Skin of body (tissue), 2 donors: Measurements from ENCODE around the gene COA3. TPM values are rescaled to one million over a fixed set of nuclear protein-coding genes. Genes with fewer than 3 reads are reported as not detected.
"Not testable (repeated sequence)": the region's sequence is repeated elsewhere in the genome, so short reads cannot be mapped to it uniquely, and the experiment has no call there.

ENCODE experiments used
- DNase-seq: peaks from one replicate; lab custom pipeline; 2025; lab: John Stamatoyannopoulos, UW
- total RNA-seq: library from RNA; depleted of rRNA; stranded (reverse); fragments of >200 nt; gene quantifications from one replicate; pipeline ENCODE4 v1.2.3, GENCODE V29; 2014

Gene COA3
- total RNA-seq, 1 donor from 2014 or later: 41.6 TPM

DNA sequence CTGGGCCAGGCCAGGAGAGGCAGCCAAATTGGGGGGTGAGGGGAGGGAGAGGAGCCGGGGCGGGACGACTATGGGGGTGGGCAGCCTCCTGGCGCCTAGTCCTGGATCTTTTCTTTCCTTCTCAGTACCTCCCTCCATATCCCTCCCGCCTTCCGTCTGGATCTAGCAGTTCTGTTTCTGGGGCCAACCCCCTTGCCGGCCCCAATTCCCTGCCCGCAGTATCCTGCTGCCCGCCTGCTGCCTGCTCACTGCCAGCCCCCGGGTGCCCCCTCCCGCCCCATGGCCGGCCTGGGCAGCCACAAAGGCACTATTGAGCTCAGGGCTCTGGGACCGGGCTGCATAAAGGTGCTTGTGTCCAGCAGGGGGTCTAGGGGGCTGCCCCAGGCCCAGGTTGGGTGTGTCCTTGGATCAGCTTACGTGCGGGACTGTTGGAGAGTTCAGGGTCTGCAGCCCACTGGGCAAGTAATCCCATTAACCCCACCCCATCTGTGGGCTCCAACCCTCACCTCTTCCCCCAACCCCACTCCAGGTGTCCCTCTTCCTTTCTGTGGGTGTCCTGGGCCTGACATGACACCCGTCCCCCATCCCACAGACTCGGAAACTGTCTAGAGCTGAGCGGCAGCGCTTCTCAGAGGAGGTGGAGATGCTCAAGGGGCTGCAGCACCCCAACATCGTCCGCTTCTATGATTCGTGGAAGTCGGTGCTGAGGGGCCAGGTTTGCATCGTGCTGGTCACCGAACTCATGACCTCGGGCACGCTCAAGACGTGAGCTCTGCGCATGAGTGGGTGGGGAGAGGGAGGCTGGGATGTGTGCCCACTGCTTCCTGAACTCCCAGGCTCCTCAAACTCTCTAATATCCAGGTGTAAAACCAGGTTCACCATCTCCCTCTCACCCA, 16.1 kb downstream of the COA3 start:
- no peak for DNase-seq

GRCh38 chr17:42781639-42782165, 16.8 kb downstream of the COA3 start:
- no peak for DNase-seq

GRCh38 chr17:42780851-42781638, 17.5 kb downstream of the COA3 start:
- DNase-seq: no peak

- no peak for DNase-seq
Observed at GRCh38 chr17:42779936-42780850, 18.3 kb downstream of the COA3 start, which contains the start of gene WNK4. Gene WNK4 (plus strand): TSS chr17:42780610. CDS start chr17:42780699, 89 bp downstream.

DNA sequence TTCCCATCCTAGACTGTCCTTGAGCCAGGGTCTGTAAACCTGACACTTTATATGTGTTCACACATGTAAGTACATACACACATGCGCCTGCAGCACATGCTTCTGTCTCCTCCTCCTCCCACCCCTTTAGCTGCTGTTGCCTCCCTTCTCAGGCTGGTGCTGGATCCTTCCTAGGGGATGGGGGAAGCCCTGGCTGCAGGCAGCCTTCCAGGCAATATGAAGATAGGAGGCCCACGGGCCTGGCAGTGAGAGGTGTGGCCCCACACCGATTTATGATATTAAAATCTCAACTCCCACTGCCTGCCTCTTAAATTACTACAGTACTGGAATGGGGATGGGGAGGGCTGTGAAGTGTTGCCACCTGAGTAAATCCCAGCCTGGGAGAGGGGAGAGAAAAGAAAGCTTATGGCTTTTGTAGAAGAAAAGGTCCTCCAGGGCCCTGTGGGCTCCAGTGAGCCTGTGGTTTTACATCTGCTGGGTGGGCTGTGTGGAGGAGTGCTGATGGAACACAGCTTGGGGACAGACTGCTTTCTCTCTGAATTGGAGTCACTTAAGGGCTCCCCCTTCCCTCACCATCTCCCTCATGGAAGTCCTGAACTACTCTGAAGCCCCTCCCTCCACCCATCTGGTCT, 19.1 kb downstream of the COA3 start:
- DNase-seq: peak; percentile 28

- DNase-seq: no peak
Observed at GRCh38 chr17:42778570-42778969, 19.9 kb downstream of the COA3 start.

DNA sequence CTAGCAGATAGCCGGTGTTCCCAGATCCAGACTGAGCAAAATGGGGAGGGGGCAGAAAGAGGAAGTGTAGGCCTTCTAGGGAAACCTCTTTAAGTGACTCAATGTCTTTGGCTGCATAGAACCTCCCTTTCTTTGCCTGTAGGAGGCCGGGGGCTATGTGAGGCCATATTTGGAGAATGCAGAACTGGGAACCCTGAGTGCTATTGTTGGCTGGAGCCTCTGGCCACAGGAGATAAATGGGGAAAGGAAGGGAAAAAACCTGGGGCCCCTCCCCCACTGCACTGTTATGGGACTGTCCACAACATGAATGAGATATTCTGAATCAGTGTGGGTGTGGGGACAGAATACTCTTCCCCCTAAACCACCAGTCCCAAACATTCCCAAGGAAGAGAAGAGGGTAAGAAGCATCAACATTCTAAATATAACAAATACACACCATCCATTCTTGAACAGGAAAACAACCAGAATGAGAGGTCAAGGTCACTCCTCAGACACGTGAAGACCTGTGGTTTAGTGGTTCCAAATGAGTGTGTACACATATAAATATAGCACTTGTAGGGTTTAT, 22.9 kb downstream of the COA3 start:
- DNase-seq: no peak

- no peak for DNase-seq
Observed at GRCh38 chr17:42774066-42774745, 24.3 kb downstream of the COA3 start.

DNA sequence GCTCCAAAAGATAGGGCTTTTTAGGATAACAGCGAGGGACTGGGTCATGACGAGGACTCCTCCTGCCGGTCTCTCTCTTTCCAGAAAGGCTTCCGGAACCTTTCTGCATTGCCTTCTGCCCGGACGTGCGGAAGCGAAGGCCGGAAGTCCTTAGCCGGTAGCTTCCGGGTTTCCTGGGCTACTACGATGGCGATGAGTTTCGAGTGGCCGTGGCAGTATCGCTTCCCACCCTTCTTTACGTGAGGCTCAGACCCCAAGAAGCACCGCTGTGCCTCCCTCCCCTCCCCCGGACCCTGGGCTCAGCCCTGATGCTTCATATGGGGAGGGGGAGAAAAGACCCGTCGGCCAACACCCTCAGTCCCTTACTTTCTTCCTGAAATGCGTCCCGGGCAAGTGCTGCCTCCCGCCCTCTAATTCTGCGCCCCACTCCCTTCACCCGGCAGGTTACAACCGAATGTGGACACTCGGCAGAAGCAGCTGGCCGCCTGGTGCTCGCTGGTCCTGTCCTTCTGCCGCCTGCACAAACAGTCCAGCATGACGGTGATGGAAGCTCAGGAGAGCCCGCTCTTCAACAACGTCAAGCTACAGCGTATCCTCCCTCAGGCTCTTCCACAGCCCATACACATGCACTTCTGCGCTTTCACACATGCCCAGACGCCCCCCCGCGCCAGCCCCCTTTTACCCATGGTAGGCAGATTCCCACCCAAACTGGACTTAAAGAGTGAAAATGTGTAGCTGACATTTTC, 25.0 kb downstream of the COA3 start, which contains the start of gene VPS25:
Gene VPS25, plus strand, starts transcription at position 160 of the 746 bp plus-strand sequence. Its CDS starts 27 bp downstream, at position 187.
- peak; percentile 49 for DNase-seq

GRCh38 chr17:42772945-42773289, 25.6 kb downstream of the COA3 start:
- DNase-seq: no peak

- not testable (repeated sequence) for DNase-seq
Observed at GRCh38 chr17:42769964-42770363, 28.5 kb downstream of the COA3 start.

DNA sequence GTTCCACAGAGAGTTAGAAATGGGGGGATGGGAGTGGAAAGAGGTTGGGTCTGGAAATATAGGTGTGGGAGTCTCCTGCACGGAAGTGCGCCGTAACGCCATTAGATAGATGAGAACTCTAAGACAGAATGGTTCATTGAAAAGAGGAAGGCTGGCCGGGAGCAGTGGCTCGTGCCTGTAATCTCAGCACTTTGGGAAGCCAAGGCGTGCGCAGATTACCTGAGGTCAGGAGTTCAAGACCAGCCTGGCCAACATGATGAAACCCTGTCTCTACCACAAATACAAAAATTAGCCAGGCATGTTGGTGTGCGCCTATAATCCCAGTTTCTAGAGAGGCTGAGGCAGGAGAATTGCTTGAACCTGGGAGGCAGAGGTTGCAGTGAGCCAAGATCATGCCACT, 30.5 kb downstream of the COA3 start:
- DNase-seq: not testable (repeated sequence)

- DNase-seq: no peak
Observed at GRCh38 chr17:42767512-42767911, 31.0 kb downstream of the COA3 start.

- no peak for DNase-seq
Observed at GRCh38 chr17:42766124-42766523, 32.4 kb downstream of the COA3 start.

DNA sequence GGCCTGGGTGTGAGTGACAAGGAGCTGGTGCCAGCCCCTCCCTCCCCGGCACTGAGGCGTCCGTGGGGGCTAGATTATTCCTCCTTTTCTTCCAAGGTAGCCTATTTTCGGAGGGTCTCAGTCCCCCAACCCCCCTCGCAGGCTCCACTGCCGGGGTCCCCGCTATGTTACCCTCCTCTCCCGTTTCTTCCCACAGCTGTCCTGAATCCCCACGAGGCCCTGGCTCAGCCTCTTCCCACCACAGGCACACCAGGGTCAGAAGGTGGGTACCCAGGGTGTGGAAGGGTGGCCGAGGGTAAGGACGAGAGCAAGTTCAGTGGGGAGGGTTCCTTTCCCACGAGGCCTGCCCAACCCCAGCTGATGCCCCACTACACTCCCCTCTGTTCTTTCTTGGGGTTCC, 36.9 kb downstream of the COA3 start:
- no peak for DNase-seq

GRCh38 chr17:42760652-42761581, 37.6 kb downstream of the COA3 start, which contains the start of gene RAMP2:
Gene RAMP2 (plus strand): TSS chr17:42761227. CDS start chr17:42761262, 35 bp downstream.
- DNase-seq: no peak

GRCh38 chr17:42759982-42760651, 38.4 kb downstream of the COA3 start:
- DNase-seq: no peak
